Panc1 (cell line): ENCODE results near the gene WDR26. TPM values are rescaled to one million over a fixed set of nuclear protein-coding genes. Genes with fewer than 3 reads are reported as not detected.

Source experiments
- ATAC-seq: fragments of 200-7000 bp; cut with Tn5 transposase; 2 replicates; pipeline ENCODE4 v1.9.1; 2020; ENCODE audit warnings: mild to moderate bottlenecking, moderate library complexity
- BruUV-seq: library from RNA; stranded (reverse); fragments of 400-500 nt; replicated peaks from 2 replicates; lab custom pipeline; 2021; lab: Mats Ljungman, UMichigan
- CTCF ChIA-PET: fragments of 300-600 bp; sonication (Branson Sonifier 250); formaldehyde crosslinking; loops from one replicate; lab custom pipeline; 2022; ENCODE audit warnings: antibody characterized with exemption; lab: Charles Lee
- POLR2A ChIA-PET: fragments of 300-600 bp; sonication (Branson Sonifier 250); formaldehyde crosslinking; loops from one replicate; lab custom pipeline; 2022; ENCODE audit warnings: antibody characterized with exemption; lab: Charles Lee
- DNase-seq: peaks from one replicate; pipeline ENCODE4 v3.0.0-alpha.2; 2010; ENCODE audit warnings: low read depth, low spot score
- H3K27ac ChIP-seq: 2 replicates; pipeline ENCODE4 v1.5.1; 2011; ENCODE audit warnings: mild to moderate bottlenecking, low read length, inconsistent platforms
- H3K27me3 ChIP-seq: fragments of 200-500 bp; sonication (Bioruptor generic); 2 replicates; pipeline ENCODE4 v1.6.0; 2014; ENCODE audit warnings: low read length, inconsistent platforms; ENCODE audit not compliant: control insufficient read depth, insufficient read depth
- H3K36me3 ChIP-seq: fragments of 200-500 bp; sonication (Bioruptor generic); 2 replicates; pipeline ENCODE4 v1.5.1; 2014; ENCODE audit warnings: inconsistent platforms, mild to moderate bottlenecking, low read length, moderate library complexity; ENCODE audit not compliant: control insufficient read depth, insufficient read depth
- H3K4me1 ChIP-seq: 2 replicates; pipeline ENCODE4 v1.5.1; 2011; ENCODE audit warnings: inconsistent platforms, mild to moderate bottlenecking, low read length, moderate library complexity; ENCODE audit not compliant: control insufficient read depth, insufficient read depth
- H3K4me3 ChIP-seq, 2 experiments: 2 replicates each; pipeline ENCODE4 v1.5.1; 2011 to 2012; ENCODE audit warnings: low read depth in 2 of 2, low read length in 2 of 2, mild to moderate bottlenecking in 2 of 2, inconsistent platforms in 1 of 2, moderate library complexity in 1 of 2
- H3K9me3 ChIP-seq: fragments of 200-500 bp; sonication (Bioruptor generic); 2 replicates; pipeline ENCODE4 v1.5.1; 2014; ENCODE audit warnings: low read depth, mild to moderate bottlenecking, inconsistent platforms, low read length, moderate library complexity; ENCODE audit not compliant: control insufficient read depth, insufficient read depth
- CTCF ChIP-seq: fragments of 450-650 bp; IDR thresholded peaks from 2 replicates; pipeline ENCODE4 v1.5.1; 2017; ENCODE audit warnings: mild to moderate bottlenecking
- POLR2AphosphoS5 ChIP-seq: IDR thresholded peaks from 2 replicates; pipeline ENCODE4 v1.6.1; 2012; ENCODE audit warnings: mild to moderate bottlenecking, low read depth, low read length, moderate library complexity
- REST ChIP-seq, 2 experiments: IDR thresholded peaks; 2 replicates each; pipeline ENCODE4 v1.6.1; 2011 to 2012; ENCODE audit warnings: low read depth in 2 of 2, control low read depth in 1 of 2, low read length in 1 of 2, mild to moderate bottlenecking in 1 of 2, moderate library complexity in 1 of 2; ENCODE audit not compliant: insufficient read depth in 1 of 2
- SIN3A ChIP-seq: IDR thresholded peaks from 2 replicates; pipeline ENCODE4 v1.6.1; 2012; ENCODE audit warnings: low read depth, mild to moderate bottlenecking, low read length, moderate library complexity, borderline replicate concordance; ENCODE audit not compliant: insufficient read depth
- TCF7L2 ChIP-seq: IDR thresholded peaks from 2 replicates; pipeline ENCODE4 v1.6.1; 2011; ENCODE audit warnings: mild to moderate bottlenecking, low read depth, low read length, inconsistent platforms
- in situ Hi-C: cut with HindIII; loops from 2 replicates; pipeline ENCODE4 v1.10.0; 2016; ENCODE audit warnings: low sequenced_read_pairs, low pct_unique_long_range_greater_than_20kb
- intact Hi-C: fragments of 100-400 bp; cut with micrococcal nuclease; formaldehyde crosslinking; loops from one replicate; pipeline ENCODE4 v1.10.0; 2022; ENCODE audit not compliant: unreplicated experiment
- total RNA-seq: library from RNA; stranded (reverse); gene quantifications from one replicate; pipeline ENCODE4 v1.2.1, GENCODE V29; 2021; ENCODE audit not compliant: unreplicated experiment

The WDR26 gene
- total RNA-seq, 1 experiment from 2014 or later, result 91.3 TPM

- in situ Hi-C loops (no loop called here), intact Hi-C loops (no loop called here)
- no peak overlapping the region for H3K4me3 ChIP-seq
- CTCF ChIA-PET, result no interaction called here
- H3K36me3 ChIP-seq, result peaks cover 17% of the 10 kb centered on the region
- H3K9me3 ChIP-seq, result no peaks in the 10 kb centered on the region
- no peaks in the 10 kb centered on the region for H3K27me3 ChIP-seq
- no peak for TF ChIP-seq CTCF
- no peak for TF ChIP-seq REST (IDR thresholded peaks at IDR 0.05; ENCODE audit: insufficient read depth in 1 of 2, low read depth in 2 of 2, low read length in 1 of 2)
- no peak for TF ChIP-seq POLR2AphosphoS5
- TF ChIP-seq SIN3A, result no peak
- TF ChIP-seq TCF7L2, result no peak
- no TSS peak for BruUV-seq
- H3K27ac ChIP-seq, result no peak overlapping the region
- POLR2A ChIA-PET, result no interaction called here
- DNase-seq (no peak), ATAC-seq (no peak)
- no peaks in the 10 kb centered on the region for H3K4me1 ChIP-seq
These were observed 66.2 kb downstream of the WDR26 start for GRCh38 chr1:224368409-224368808.

GRCh38 chr1:224359207-224359606 lies 75.4 kb downstream of the WDR26 start:
- ATAC-seq (no peak), DNase-seq (no peak)
- peaks cover 17% of the 10 kb centered on the region for H3K4me1 ChIP-seq
- ChIA-PET POLR2A (no interaction called here), CTCF (no interaction called here)
- TF ChIP-seq SIN3A, result no peak
- H3K27ac ChIP-seq, result 0 out of 2 replicates have a peak overlapping the region, but pooled peaks have one; percentile 14
- H3K27me3 ChIP-seq, result no peaks in the 10 kb centered on the region
- no TSS peak for BruUV-seq
- in situ Hi-C loops, result no loop called here
- intact Hi-C loops, result no loop called here
- no peaks in the 10 kb centered on the region for H3K36me3 ChIP-seq
- H3K9me3 ChIP-seq, result no peaks in the 10 kb centered on the region
- H3K4me3 ChIP-seq, result no peak overlapping the region; a peak in 1 of 4 replicates

- Histone ChIP-seq H3K4me3 (peak overlapping the region; percentile 78 to 79), H3K36me3 (no peaks in the 10 kb centered on the region), H3K9me3 (no peaks in the 10 kb centered on the region), H3K27me3 (no peaks in the 10 kb centered on the region), H3K27ac (peak overlapping the region; percentile 77), H3K4me1 (peaks cover 17% of the 10 kb centered on the region)
- CTCF ChIA-PET, result no interaction called here
- BruUV-seq, result no TSS peak
- intact Hi-C loops, result no loop called here
- no peak for TF ChIP-seq REST (IDR thresholded peaks at IDR 0.05; ENCODE audit: insufficient read depth in 1 of 2, low read depth in 2 of 2, low read length in 1 of 2)
- no peak for TF ChIP-seq SIN3A
- no peak for TF ChIP-seq POLR2AphosphoS5
- no peak for TF ChIP-seq TCF7L2
- TF ChIP-seq CTCF, result no peak
- ATAC-seq (no peak), DNase-seq (no peak)
- in situ Hi-C loops, result no loop called here
- POLR2A ChIA-PET, result no interaction called here
These were observed 76.4 kb downstream of the WDR26 start for GRCh38 chr1:224358237-224358636.
